HL-60 (cell line): ENCODE results near the gene TSHZ2.

Source experiments
- POLR2AphosphoS5 ChIP-seq: IDR thresholded peaks from 2 replicates; pipeline ENCODE4 v1.6.1; 2012; ENCODE audit warnings: low read depth
- TF ChIP-seq, protein P1 (sequence below): IDR thresholded peaks from one replicate; pipeline ENCODE4 v1.5.1; 2011; ENCODE audit warnings: low read length, control low read depth, inconsistent platforms; ENCODE audit not compliant: insufficient read depth
- TF ChIP-seq, protein P2 (sequence below): IDR thresholded peaks from 2 replicates; pipeline ENCODE4 v1.6.1; 2012; ENCODE audit warnings: low read depth; ENCODE audit not compliant: insufficient replicate concordance

DNA sequence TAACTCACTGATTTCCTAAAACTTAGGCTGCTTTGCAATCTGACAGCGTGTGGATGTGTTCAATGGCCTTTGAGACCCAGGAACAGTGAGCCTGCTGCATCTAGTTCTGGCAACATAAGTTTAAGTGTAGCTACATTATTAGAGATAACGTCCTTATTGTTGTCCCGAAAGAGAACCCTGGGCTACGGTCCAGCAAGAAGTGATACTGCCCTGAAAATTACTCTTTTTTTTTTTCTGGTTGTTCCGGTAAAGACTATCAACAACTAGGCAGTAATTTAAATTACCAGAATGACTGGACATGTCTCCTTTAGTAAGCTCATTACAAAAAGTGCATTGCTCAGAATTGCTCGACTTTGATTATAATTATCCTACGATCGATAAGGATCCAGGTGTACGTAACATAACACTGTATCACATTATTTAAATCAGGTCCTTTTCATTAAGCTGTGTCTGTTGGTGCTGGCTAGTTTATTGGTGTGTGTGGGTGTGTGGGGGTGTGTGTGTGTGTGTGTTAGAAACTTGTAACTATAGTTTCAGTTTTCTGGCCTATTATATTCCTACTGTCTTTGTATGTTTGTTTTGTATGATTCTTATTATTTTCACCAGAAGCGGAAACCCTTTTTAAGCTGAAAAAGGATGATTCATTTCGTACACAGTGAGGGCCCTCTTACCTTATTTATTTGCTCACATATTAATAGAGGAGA is 3.0 kb downstream of the TSHZ2 start:
- TF ChIP-seq, protein P1, sequence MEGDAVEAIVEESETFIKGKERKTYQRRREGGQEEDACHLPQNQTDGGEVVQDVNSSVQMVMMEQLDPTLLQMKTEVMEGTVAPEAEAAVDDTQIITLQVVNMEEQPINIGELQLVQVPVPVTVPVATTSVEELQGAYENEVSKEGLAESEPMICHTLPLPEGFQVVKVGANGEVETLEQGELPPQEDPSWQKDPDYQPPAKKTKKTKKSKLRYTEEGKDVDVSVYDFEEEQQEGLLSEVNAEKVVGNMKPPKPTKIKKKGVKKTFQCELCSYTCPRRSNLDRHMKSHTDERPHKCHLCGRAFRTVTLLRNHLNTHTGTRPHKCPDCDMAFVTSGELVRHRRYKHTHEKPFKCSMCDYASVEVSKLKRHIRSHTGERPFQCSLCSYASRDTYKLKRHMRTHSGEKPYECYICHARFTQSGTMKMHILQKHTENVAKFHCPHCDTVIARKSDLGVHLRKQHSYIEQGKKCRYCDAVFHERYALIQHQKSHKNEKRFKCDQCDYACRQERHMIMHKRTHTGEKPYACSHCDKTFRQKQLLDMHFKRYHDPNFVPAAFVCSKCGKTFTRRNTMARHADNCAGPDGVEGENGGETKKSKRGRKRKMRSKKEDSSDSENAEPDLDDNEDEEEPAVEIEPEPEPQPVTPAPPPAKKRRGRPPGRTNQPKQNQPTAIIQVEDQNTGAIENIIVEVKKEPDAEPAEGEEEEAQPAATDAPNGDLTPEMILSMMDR = no peak
- TF ChIP-seq POLR2AphosphoS5 = no peak
- TF ChIP-seq, protein P2, sequence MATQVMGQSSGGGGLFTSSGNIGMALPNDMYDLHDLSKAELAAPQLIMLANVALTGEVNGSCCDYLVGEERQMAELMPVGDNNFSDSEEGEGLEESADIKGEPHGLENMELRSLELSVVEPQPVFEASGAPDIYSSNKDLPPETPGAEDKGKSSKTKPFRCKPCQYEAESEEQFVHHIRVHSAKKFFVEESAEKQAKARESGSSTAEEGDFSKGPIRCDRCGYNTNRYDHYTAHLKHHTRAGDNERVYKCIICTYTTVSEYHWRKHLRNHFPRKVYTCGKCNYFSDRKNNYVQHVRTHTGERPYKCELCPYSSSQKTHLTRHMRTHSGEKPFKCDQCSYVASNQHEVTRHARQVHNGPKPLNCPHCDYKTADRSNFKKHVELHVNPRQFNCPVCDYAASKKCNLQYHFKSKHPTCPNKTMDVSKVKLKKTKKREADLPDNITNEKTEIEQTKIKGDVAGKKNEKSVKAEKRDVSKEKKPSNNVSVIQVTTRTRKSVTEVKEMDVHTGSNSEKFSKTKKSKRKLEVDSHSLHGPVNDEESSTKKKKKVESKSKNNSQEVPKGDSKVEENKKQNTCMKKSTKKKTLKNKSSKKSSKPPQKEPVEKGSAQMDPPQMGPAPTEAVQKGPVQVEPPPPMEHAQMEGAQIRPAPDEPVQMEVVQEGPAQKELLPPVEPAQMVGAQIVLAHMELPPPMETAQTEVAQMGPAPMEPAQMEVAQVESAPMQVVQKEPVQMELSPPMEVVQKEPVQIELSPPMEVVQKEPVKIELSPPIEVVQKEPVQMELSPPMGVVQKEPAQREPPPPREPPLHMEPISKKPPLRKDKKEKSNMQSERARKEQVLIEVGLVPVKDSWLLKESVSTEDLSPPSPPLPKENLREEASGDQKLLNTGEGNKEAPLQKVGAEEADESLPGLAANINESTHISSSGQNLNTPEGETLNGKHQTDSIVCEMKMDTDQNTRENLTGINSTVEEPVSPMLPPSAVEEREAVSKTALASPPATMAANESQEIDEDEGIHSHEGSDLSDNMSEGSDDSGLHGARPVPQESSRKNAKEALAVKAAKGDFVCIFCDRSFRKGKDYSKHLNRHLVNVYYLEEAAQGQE = no peak
